GM23338 (cell line): ENCODE data around the gene TOMM70. TPM values are rescaled to one million over a fixed set of nuclear protein-coding genes. Genes with fewer than 3 reads are reported as not detected.

ENCODE experiments used
- ATAC-seq: fragments of 200-7000 bp; cut with Tn5 transposase; 3 replicates; pipeline ENCODE4 v1.9.1; 2020
- DNase-seq: peaks from one replicate; pipeline ENCODE4 v3.0.0-alpha.2; 2015; ENCODE audit warnings: low spot score
- H2AFZ ChIP-seq: fragments of 200-600 bp; sonication (generic); 2 replicates; pipeline ENCODE4 v1.8.0; 2016; ENCODE audit warnings: antibody characterized with exemption, mild to moderate bottlenecking, moderate library complexity
- H3F3A ChIP-seq: fragments of 200-600 bp; sonication (generic); replicated peaks from 2 replicates; pipeline ENCODE4 v1.8.0; 2017; ENCODE audit warnings: antibody characterized with exemption, mixed run types, low read depth
- H3K27ac ChIP-seq: fragments of 200-600 bp; sonication (generic); 2 replicates; pipeline ENCODE4 v1.6.1; 2016; ENCODE audit warnings: low read depth
- H3K27me3 ChIP-seq: fragments of 200-600 bp; sonication (generic); 2 replicates; pipeline ENCODE4 v1.8.0; 2016; ENCODE audit warnings: mild to moderate bottlenecking, mixed run types, moderate library complexity; ENCODE audit not compliant: insufficient read depth
- H3K36me3 ChIP-seq: fragments of 200-600 bp; sonication (generic); 2 replicates; pipeline ENCODE4 v1.8.0; 2016; ENCODE audit warnings: mild to moderate bottlenecking; ENCODE audit not compliant: insufficient read depth
- H3K4me1 ChIP-seq: fragments of 200-600 bp; sonication (generic); 2 replicates; pipeline ENCODE4 v1.8.0; 2016; ENCODE audit warnings: mild to moderate bottlenecking, moderate library complexity; ENCODE audit not compliant: insufficient read depth
- H3K4me2 ChIP-seq: fragments of 200-600 bp; sonication (generic); 2 replicates; pipeline ENCODE4 v1.7.1; 2017; ENCODE audit warnings: mixed run types
- H3K4me3 ChIP-seq: fragments of 200-600 bp; sonication (generic); 2 replicates; pipeline ENCODE4 v1.6.1; 2016; ENCODE audit warnings: mixed run types
- H3K79me2 ChIP-seq: fragments of 200-600 bp; sonication (generic); replicated peaks from 2 replicates; pipeline ENCODE4 v1.8.0; 2017; ENCODE audit warnings: mild to moderate bottlenecking; ENCODE audit not compliant: insufficient read depth
- H3K9me2 ChIP-seq: fragments of 200-600 bp; sonication (generic); 2 replicates; pipeline ENCODE4 v1.8.0; 2017; ENCODE audit not compliant: insufficient read depth
- H4K20me1 ChIP-seq: fragments of 200-600 bp; sonication (generic); replicated peaks from 2 replicates; pipeline ENCODE4 v1.8.0; 2017; ENCODE audit warnings: mild to moderate bottlenecking; ENCODE audit not compliant: insufficient read depth
- H3K27ac Mint-ChIP-seq: 2 replicates; pipeline ENCODE4 v1.8.0; 2020; ENCODE audit warnings: inconsistent platforms, mild to moderate bottlenecking, moderate library complexity, mixed read lengths
- H3K27me3 Mint-ChIP-seq: 3 replicates; pipeline ENCODE4 v1.8.0; 2022; ENCODE audit warnings: low read depth, mild to moderate bottlenecking, moderate library complexity, mixed read lengths, inconsistent platforms; ENCODE audit not compliant: insufficient read depth, poor library complexity
- H3K36me3 Mint-ChIP-seq: 3 replicates; pipeline ENCODE4 v1.8.0; 2021; ENCODE audit warnings: low read depth, mild to moderate bottlenecking, inconsistent platforms, moderate library complexity, mixed read lengths
- H3K4me1 Mint-ChIP-seq: 3 replicates; pipeline ENCODE4 v1.8.0; 2020; ENCODE audit warnings: mild to moderate bottlenecking, inconsistent platforms, mixed read lengths
- H3K4me3 Mint-ChIP-seq: 3 replicates; pipeline ENCODE4 v1.8.0; 2021; ENCODE audit warnings: moderate library complexity, mild to moderate bottlenecking, inconsistent platforms, mixed read lengths
- H3K9me3 Mint-ChIP-seq: 3 replicates; pipeline ENCODE4 v1.8.0; 2020; ENCODE audit warnings: moderate library complexity, mild to moderate bottlenecking, inconsistent platforms, mixed read lengths
- CREB1 ChIP-seq: fragments of 250-450 bp; sonication (Bioruptor Pico); IDR thresholded peaks from 2 replicates; pipeline ENCODE4 v1.5.0; 2020; ENCODE audit warnings: low read depth, mild to moderate bottlenecking, moderate library complexity
- EZH2 ChIP-seq: fragments of 200-600 bp; sonication (generic); IDR thresholded peaks from one replicate; pipeline ENCODE4 v1.8.0; 2017; ENCODE audit warnings: antibody characterized with exemption, mild to moderate bottlenecking, low read depth; ENCODE audit not compliant: unreplicated experiment
- EZH2phosphoT487 ChIP-seq: fragments of 200-600 bp; sonication (generic); IDR thresholded peaks from one replicate; pipeline ENCODE4 v1.8.1; 2018; ENCODE audit warnings: antibody characterized with exemption; ENCODE audit not compliant: unreplicated experiment
- JUNB ChIP-seq: IDR thresholded peaks from one replicate; pipeline ENCODE4 v1.6.1; 2016; ENCODE audit warnings: antibody characterized with exemption; ENCODE audit not compliant: unreplicated experiment
- NANOG ChIP-seq: IDR thresholded peaks from 2 replicates; pipeline ENCODE4 v1.6.1; 2016; ENCODE audit warnings: antibody characterized with exemption, borderline replicate concordance
- POLR2AphosphoS5 ChIP-seq: IDR thresholded peaks from 2 replicates; pipeline ENCODE4 v1.6.1; 2016; ENCODE audit warnings: antibody characterized with exemption, low read depth
- REST ChIP-seq: IDR thresholded peaks from one replicate; pipeline ENCODE4 v1.6.1; 2018; ENCODE audit warnings: antibody characterized with exemption; ENCODE audit not compliant: unreplicated experiment
- polyA plus RNA-seq: library from polyadenylated mRNA; unstranded; fragments of >200 nt; fragmentation: Nextera tagmentation; extraction: Ambion mirVana; gene quantifications from 2 replicates; pipeline ENCODE4 v1.2.1, GENCODE V29; 2016
- total RNA-seq: library from RNA; depleted of rRNA; stranded (reverse); fragments of >200 nt; shearing (Covaris generic); gene quantifications from 2 replicates; pipeline ENCODE4 v1.2.3, GENCODE V29; 2014

The TOMM70 gene
- total and polyA plus RNA-seq, 2 experiments from 2014 or later: 29.5 to 66.8 TPM

GRCh38 chr3:100386437-100387074 is 14.3 kb downstream of the TOMM70 start:
- Mint-ChIP-seq H3K27me3 (no peaks in the 10 kb centered on the region), H3K4me3 (no peak overlapping the region), H3K27ac (no peak overlapping the region), H3K36me3 (peaks cover 36% of the 10 kb centered on the region), H3K9me3 (no peaks in the 10 kb centered on the region; the same call in 2 of the 3 replicates), H3K4me1 (no peaks in the 10 kb centered on the region)
- no peak overlapping the region for H2AFZ ChIP-seq
- DNase-seq (no peak), ATAC-seq (no peak)
- peaks cover 37% of the 10 kb centered on the region; the same call in 1 of the 2 replicates for H3K36me3 ChIP-seq
- no peaks in the 10 kb centered on the region for H3K4me1 ChIP-seq
- 0 out of 2 replicates have a peak, but pooled peaks cover 5% of the 10 kb centered on the region for H4K20me1 ChIP-seq
- H3K4me3 ChIP-seq: no peak overlapping the region
- H3F3A ChIP-seq: no peaks in the 10 kb centered on the region
- H3K4me2 ChIP-seq: no peak overlapping the region
- H3K27ac ChIP-seq: no peak overlapping the region
- H3K9me2 ChIP-seq: no peaks in the 10 kb centered on the region
- H3K79me2 ChIP-seq: peaks cover 61% of the 10 kb centered on the region
- no peaks in the 10 kb centered on the region for H3K27me3 ChIP-seq
- TF ChIP-seq JUNB: no peak
- no peak for TF ChIP-seq EZH2

GRCh38 chr3:100384733-100385525 is 16.0 kb downstream of the TOMM70 start:
- Histone ChIP-seq H3K9me2 (no peaks in the 10 kb centered on the region), H3K36me3 (peaks cover 39% of the 10 kb centered on the region; the same call in 1 of the 2 replicates), H2AFZ (no peak overlapping the region), H3K4me2 (no peak overlapping the region), H3F3A (no peaks in the 10 kb centered on the region), H3K4me1 (no peaks in the 10 kb centered on the region), H3K4me3 (no peak overlapping the region), H4K20me1 (0 out of 2 replicates have a peak, but pooled peaks cover 5% of the 10 kb centered on the region), H3K27me3 (no peaks in the 10 kb centered on the region), H3K79me2 (peaks cover 45% of the 10 kb centered on the region), H3K27ac (no peak overlapping the region)
- TF ChIP-seq CREB1 (CRISPR knock-in tag): no peak
- TF ChIP-seq POLR2AphosphoS5: no peak
- no peak for TF ChIP-seq EZH2phosphoT487
- no peak for TF ChIP-seq REST
- TF ChIP-seq NANOG: no peak
- DNase-seq (no peak), ATAC-seq (no peak)
- Mint-ChIP-seq H3K27me3 (no peaks in the 10 kb centered on the region), H3K4me3 (no peak overlapping the region), H3K27ac (no peak overlapping the region), H3K36me3 (peaks cover 45% of the 10 kb centered on the region), H3K9me3 (no peaks in the 10 kb centered on the region; the same call in 2 of the 3 replicates), H3K4me1 (no peaks in the 10 kb centered on the region)
